HCT116 (cell line): ENCODE data around the gene ATP13A5. TPM values are rescaled to one million over a fixed set of nuclear protein-coding genes. Genes with fewer than 3 reads are reported as not detected.

Experiments used
- ATAC-seq: fragments of 200-7000 bp; cut with Tn5 transposase; 2 replicates; pipeline ENCODE4 v1.9.1; 2020; ENCODE audit warnings: mild to moderate bottlenecking, moderate library complexity
- BruUV-seq: library from RNA; stranded (reverse); fragments of 400-500 nt; replicated peaks from 2 replicates; lab custom pipeline; 2021; lab: Mats Ljungman, UMichigan
- CTCF ChIA-PET: fragments of 300-600 bp; sonication (Branson Sonifier 250); formaldehyde crosslinking; loops from one replicate; lab custom pipeline; 2021; ENCODE audit warnings: antibody characterized with exemption; lab: Charles Lee
- POLR2A ChIA-PET: fragments of 300-600, 350-600 bp; sonication (Branson Sonifier 250); formaldehyde crosslinking; loops from one replicate; lab custom pipeline; 2021; ENCODE audit warnings: antibody characterized with exemption; lab: Charles Lee
- RAD21 ChIA-PET, 2 experiments: fragments of 300-600 bp; sonication (Branson Sonifier 250); formaldehyde crosslinking; loops; one replicate each; lab custom pipeline; 2023; ENCODE audit warnings: low total read pairs in 2 of 2; ENCODE audit not compliant: uncharacterized antibody in 2 of 2, unreplicated experiment in 2 of 2, low non-redundant PET in 1 of 2; lab: Charles Lee
- DNase-seq: peaks from one replicate; pipeline ENCODE4 v3.0.0-alpha.2; 2010; ENCODE audit warnings: low read depth, low spot score
- H2AFZ ChIP-seq: fragments of 200-600 bp; shearing (Covaris generic), sonication (generic); 2 replicates; pipeline ENCODE4 v1.6.1; 2017; ENCODE audit warnings: low read depth, mixed run types, mixed read lengths, antibody characterized with exemption, low read length; ENCODE audit not compliant: poor library complexity, severe bottlenecking
- H3K27ac ChIP-seq: 2 replicates; pipeline ENCODE4 v1.5.1; 2012; ENCODE audit warnings: low read depth, low read length
- H3K27me3 ChIP-seq: fragments of 200-600 bp; sonication (generic); 2 replicates; pipeline ENCODE4 v1.6.1; 2016; ENCODE audit warnings: mixed run types, low read length, mixed read lengths; ENCODE audit not compliant: insufficient read depth
- H3K36me3 ChIP-seq, 2 experiments: fragments of 200-500 bp in 1 of 2; fragments of 200-600 bp in 1 of 2; sonication (Bioruptor generic) in 1 of 2; sonication (generic) in 1 of 2; 2 replicates each; pipeline versions ENCODE4 v1.5.1 to v1.6.1; 2014 to 2016; ENCODE audit warnings: low read length in 2 of 2, inconsistent platforms in 1 of 2, mixed read lengths in 1 of 2, mixed run types in 1 of 2; ENCODE audit not compliant: insufficient read depth in 2 of 2, control insufficient read depth in 1 of 2
- H3K4me1 ChIP-seq, 2 experiments: fragments of 200-600 bp in 1 of 2; sonication (generic) in 1 of 2; 2 replicates each; pipeline versions ENCODE4 v1.5.1 to v1.6.1; 2012 to 2017; ENCODE audit warnings: low read length in 2 of 2, inconsistent platforms in 1 of 2, mild to moderate bottlenecking in 1 of 2, mixed read lengths in 1 of 2, mixed run types in 1 of 2, moderate library complexity in 1 of 2; ENCODE audit not compliant: insufficient read depth in 2 of 2, control insufficient read depth in 1 of 2
- H3K4me2 ChIP-seq: fragments of 200-600 bp; sonication (generic); 2 replicates; pipeline ENCODE4 v1.6.1; 2017; ENCODE audit warnings: mixed run types, low read length, mixed read lengths
- H3K4me3 ChIP-seq, 2 experiments: fragments of 200-600 bp in 1 of 2; sonication (generic) in 1 of 2; replicated peaks in 1 of 2; 2 replicates each; pipeline ENCODE4 v1.5.1; 2011 to 2016; ENCODE audit warnings: low read length in 2 of 2, control low read depth in 1 of 2, low read depth in 1 of 2, mild to moderate bottlenecking in 1 of 2, mixed read lengths in 1 of 2, mixed run types in 1 of 2
- H3K79me2 ChIP-seq: fragments of 200-600 bp; sonication (generic); 2 replicates; pipeline ENCODE4 v1.6.1; 2017; ENCODE audit warnings: mild to moderate bottlenecking, mixed run types, low read length, moderate library complexity, mixed read lengths; ENCODE audit not compliant: insufficient read depth
- H3K9ac ChIP-seq: fragments of 200-600 bp; sonication (generic); 2 replicates; pipeline ENCODE4 v1.6.1; 2016; ENCODE audit warnings: low read length, mixed read lengths
- H3K9me2 ChIP-seq: fragments of 200-600 bp; sonication (generic), shearing (Covaris generic); 2 replicates; pipeline ENCODE4 v1.6.1; 2017; ENCODE audit warnings: mixed run types, mild to moderate bottlenecking, moderate library complexity; ENCODE audit not compliant: insufficient read depth
- H3K9me3 ChIP-seq, 2 experiments: fragments of 200-500 bp in 1 of 2; fragments of 200-600 bp in 1 of 2; sonication (Bioruptor generic) in 1 of 2; sonication (generic) in 1 of 2; 2 replicates each; pipeline ENCODE4 v1.6.1; 2014 to 2017; ENCODE audit warnings: low read length in 2 of 2, mixed read lengths in 2 of 2, inconsistent platforms in 1 of 2, low read depth in 1 of 2, mild to moderate bottlenecking in 1 of 2, mixed run types in 1 of 2, moderate library complexity in 1 of 2; ENCODE audit not compliant: control insufficient read depth in 1 of 2, insufficient read depth in 1 of 2
- H4K20me1 ChIP-seq: fragments of 200-600 bp; sonication (generic), shearing (Covaris generic); 2 replicates; pipeline ENCODE4 v1.6.1; 2017; ENCODE audit warnings: mixed run types, mild to moderate bottlenecking, moderate library complexity; ENCODE audit not compliant: insufficient read depth
- EGR1 ChIP-seq: IDR thresholded peaks from 2 replicates; pipeline ENCODE4 v1.6.1; 2012; ENCODE audit warnings: low read depth
- ELF1 ChIP-seq: IDR thresholded peaks from 2 replicates; pipeline ENCODE4 v1.6.1; 2012; ENCODE audit warnings: low read depth, borderline replicate concordance
- EZH2 ChIP-seq: fragments of 200-600 bp; sonication (generic); IDR thresholded peaks from 2 replicates; pipeline ENCODE4 v1.6.1; 2017; ENCODE audit warnings: antibody characterized with exemption, mixed run types
- EZH2phosphoT487 ChIP-seq: fragments of 200-600 bp; IDR thresholded peaks from 2 replicates; pipeline ENCODE4 v1.6.1; 2018; ENCODE audit warnings: antibody characterized with exemption, borderline replicate concordance
- FOSL1 ChIP-seq: IDR thresholded peaks from 2 replicates; pipeline ENCODE4 v1.6.1; 2012; ENCODE audit warnings: low read depth
- JUND ChIP-seq: IDR thresholded peaks from 2 replicates; pipeline ENCODE4 v1.6.1; 2012
- POLR2AphosphoS5 ChIP-seq: IDR thresholded peaks from 2 replicates; pipeline ENCODE4 v1.6.1; 2011; ENCODE audit warnings: mild to moderate bottlenecking, low read depth, low read length, moderate library complexity
- RAD21 ChIP-seq: IDR thresholded peaks from 2 replicates; pipeline ENCODE4 v1.6.1; 2012; ENCODE audit warnings: low read depth, mild to moderate bottlenecking
- SIN3A ChIP-seq: IDR thresholded peaks from 2 replicates; pipeline ENCODE4 v1.6.1; 2012; ENCODE audit warnings: low read depth
- SP1 ChIP-seq: IDR thresholded peaks from 2 replicates; pipeline ENCODE4 v1.6.1; 2012; ENCODE audit warnings: low read depth
- YY1 ChIP-seq: IDR thresholded peaks from 2 replicates; pipeline ENCODE4 v1.6.1; 2011; ENCODE audit warnings: low read length, low read depth, moderate library complexity, mild to moderate bottlenecking; ENCODE audit not compliant: insufficient replicate concordance; ENCODE audit errors: extremely low read depth
- ZNF274 ChIP-seq: fragments of 200-500 bp; sonication (Bioruptor generic); IDR thresholded peaks from 2 replicates; pipeline ENCODE4 v1.6.1; 2014; ENCODE audit warnings: mild to moderate bottlenecking, low read depth, low read length, inconsistent platforms
- intact Hi-C: fragments of 100-400 bp; cut with micrococcal nuclease; formaldehyde crosslinking; loops from 2 replicates; pipeline ENCODE4 v1.10.0; 2022
- total RNA-seq: library from RNA; stranded (reverse); gene quantifications from one replicate; pipeline ENCODE4 v1.2.1, GENCODE V29; 2021; ENCODE audit not compliant: unreplicated experiment
- TF ChIP-seq, protein P1 (sequence below): IDR thresholded peaks from 2 replicates; pipeline ENCODE4 v1.6.1; 2011; ENCODE audit warnings: mild to moderate bottlenecking, low read length, moderate library complexity; ENCODE audit not compliant: insufficient replicate concordance; ENCODE audit errors: extremely low read depth
- TF ChIP-seq, protein P2 (sequence below), 3 experiments: fragments of 200-600 bp in 1 of 3; sonication (generic) in 1 of 3; IDR thresholded peaks in 2 of 3; conservative IDR thresholded peaks in 1 of 3; 2 replicates each; pipeline ENCODE4 v1.5.1; 2012 to 2017; ENCODE audit warnings: low read depth in 2 of 3, low read length in 2 of 3, antibody characterized with exemption in 1 of 3, borderline replicate concordance in 1 of 3, control low read depth in 1 of 3, mild to moderate bottlenecking in 1 of 3, mixed read lengths in 1 of 3, mixed run types in 1 of 3, moderate library complexity in 1 of 3; ENCODE audit not compliant: insufficient read depth in 1 of 3
- TF ChIP-seq, protein P3 (sequence below): IDR thresholded peaks from 2 replicates; pipeline ENCODE4 v1.6.1; 2012
- TF ChIP-seq, protein P4 (sequence below): IDR thresholded peaks from 2 replicates; pipeline ENCODE4 v1.6.1; 2012

The ATP13A5 gene
- total RNA-seq, 1 experiment from 2014 or later = not detected

DNA sequence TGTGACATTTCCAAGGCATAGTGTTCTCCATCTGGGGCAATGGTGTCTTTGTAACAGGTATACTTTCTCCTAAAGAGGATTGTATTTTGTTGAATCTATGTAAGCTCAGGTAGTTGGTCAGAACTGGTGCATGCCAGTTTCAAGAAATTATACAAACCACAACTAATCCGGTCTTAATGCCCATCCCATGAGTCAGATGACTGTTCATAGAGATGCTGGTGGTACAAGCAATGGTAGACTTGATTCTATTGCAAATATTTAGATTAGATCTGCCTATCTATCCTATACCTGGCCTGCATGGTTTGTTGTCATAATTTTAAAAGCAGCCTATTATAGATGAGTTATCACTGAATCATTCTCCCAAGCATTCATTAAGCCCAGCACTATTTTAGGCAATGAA lies 43.5 kb downstream of the ATP13A5 start (continued):
- TF ChIP-seq, protein P1, sequence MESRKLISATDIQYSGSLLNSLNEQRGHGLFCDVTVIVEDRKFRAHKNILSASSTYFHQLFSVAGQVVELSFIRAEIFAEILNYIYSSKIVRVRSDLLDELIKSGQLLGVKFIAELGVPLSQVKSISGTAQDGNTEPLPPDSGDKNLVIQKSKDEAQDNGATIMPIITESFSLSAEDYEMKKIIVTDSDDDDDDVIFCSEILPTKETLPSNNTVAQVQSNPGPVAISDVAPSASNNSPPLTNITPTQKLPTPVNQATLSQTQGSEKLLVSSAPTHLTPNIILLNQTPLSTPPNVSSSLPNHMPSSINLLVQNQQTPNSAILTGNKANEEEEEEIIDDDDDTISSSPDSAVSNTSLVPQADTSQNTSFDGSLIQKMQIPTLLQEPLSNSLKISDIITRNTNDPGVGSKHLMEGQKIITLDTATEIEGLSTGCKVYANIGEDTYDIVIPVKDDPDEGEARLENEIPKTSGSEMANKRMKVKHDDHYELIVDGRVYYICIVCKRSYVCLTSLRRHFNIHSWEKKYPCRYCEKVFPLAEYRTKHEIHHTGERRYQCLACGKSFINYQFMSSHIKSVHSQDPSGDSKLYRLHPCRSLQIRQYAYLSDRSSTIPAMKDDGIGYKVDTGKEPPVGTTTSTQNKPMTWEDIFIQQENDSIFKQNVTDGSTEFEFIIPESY = no peak
- TF ChIP-seq POLR2AphosphoS5 = no peak
- TF ChIP-seq EGR1 = no peak
- TF ChIP-seq JUND = no peak
- TF ChIP-seq, protein P2, sequence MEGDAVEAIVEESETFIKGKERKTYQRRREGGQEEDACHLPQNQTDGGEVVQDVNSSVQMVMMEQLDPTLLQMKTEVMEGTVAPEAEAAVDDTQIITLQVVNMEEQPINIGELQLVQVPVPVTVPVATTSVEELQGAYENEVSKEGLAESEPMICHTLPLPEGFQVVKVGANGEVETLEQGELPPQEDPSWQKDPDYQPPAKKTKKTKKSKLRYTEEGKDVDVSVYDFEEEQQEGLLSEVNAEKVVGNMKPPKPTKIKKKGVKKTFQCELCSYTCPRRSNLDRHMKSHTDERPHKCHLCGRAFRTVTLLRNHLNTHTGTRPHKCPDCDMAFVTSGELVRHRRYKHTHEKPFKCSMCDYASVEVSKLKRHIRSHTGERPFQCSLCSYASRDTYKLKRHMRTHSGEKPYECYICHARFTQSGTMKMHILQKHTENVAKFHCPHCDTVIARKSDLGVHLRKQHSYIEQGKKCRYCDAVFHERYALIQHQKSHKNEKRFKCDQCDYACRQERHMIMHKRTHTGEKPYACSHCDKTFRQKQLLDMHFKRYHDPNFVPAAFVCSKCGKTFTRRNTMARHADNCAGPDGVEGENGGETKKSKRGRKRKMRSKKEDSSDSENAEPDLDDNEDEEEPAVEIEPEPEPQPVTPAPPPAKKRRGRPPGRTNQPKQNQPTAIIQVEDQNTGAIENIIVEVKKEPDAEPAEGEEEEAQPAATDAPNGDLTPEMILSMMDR (IDR thresholded peaks at IDR 0.05 in 2 of 3, conservative IDR thresholded peaks at IDR 0.05 in 1 of 3; ENCODE audit: borderline replicate concordance in 1 of 3, insufficient read depth in 1 of 3, low read depth in 2 of 3, low read length in 2 of 3) = no peak
- TF ChIP-seq, all 23 proteins: peak for 0

DNA sequence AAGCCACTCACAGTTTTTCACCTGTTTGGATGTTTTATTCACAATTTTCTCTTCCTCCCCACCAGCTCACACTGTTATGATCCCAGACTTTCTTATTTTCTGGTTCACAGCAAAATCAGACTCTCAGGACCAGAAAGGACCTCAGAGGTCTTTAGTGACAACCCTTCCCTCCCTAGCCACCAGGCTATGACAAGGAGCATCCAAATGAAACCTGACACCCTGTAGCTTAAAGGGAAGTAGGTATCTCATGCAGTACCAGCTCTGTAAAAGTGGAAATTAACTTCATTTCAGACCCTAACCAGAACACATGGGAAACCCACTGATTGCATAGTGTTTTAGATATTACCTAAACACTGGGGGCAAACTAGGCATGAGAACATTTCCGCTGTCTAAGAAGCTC lies 45.3 kb downstream of the ATP13A5 start:
- no peaks in the 10 kb centered on the region for H3K27me3 ChIP-seq
- H2AFZ ChIP-seq = no peak overlapping the region
- no peaks in the 10 kb centered on the region for H3K9me3 ChIP-seq
- RAD21 ChIA-PET = no interaction called here
- TF ChIP-seq EGR1 (no peak), SIN3A (no peak), RAD21 (no peak), FOSL1 (no peak), JUND (no peak), ELF1 (no peak), EZH2 (no peak), EZH2phosphoT487 (no peak), ZNF274 (no peak), YY1 (no peak), SP1 (no peak)
- TF ChIP-seq, protein P3, sequence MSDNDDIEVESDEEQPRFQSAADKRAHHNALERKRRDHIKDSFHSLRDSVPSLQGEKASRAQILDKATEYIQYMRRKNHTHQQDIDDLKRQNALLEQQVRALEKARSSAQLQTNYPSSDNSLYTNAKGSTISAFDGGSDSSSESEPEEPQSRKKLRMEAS = no peak
- TF ChIP-seq, protein P4, sequence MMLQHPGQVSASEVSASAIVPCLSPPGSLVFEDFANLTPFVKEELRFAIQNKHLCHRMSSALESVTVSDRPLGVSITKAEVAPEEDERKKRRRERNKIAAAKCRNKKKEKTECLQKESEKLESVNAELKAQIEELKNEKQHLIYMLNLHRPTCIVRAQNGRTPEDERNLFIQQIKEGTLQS = no peak
- TF ChIP-seq, protein P2 (IDR thresholded peaks at IDR 0.05 in 2 of 3, conservative IDR thresholded peaks at IDR 0.05 in 1 of 3; ENCODE audit: borderline replicate concordance in 1 of 3, insufficient read depth in 1 of 3, low read depth in 2 of 3, low read length in 2 of 3) = no peak
- TF ChIP-seq, all 23 proteins: peak for 0
- no TSS peak for BruUV-seq
- no peaks in the 10 kb centered on the region for H3K9me2 ChIP-seq
- H3K79me2 ChIP-seq = no peaks in the 10 kb centered on the region
- ATAC-seq = no peak
- POLR2A ChIA-PET = no interaction called here
- H3K4me3 ChIP-seq = no peak overlapping the region
- no peak overlapping the region for H3K4me2 ChIP-seq
- no peak overlapping the region for H3K9ac ChIP-seq
- intact Hi-C loops = no loop called here
- no peaks in the 10 kb centered on the region for H3K4me1 ChIP-seq
- H3K36me3 ChIP-seq = no peaks in the 10 kb centered on the region
- H3K27ac ChIP-seq = no peak overlapping the region
- no peak for DNase-seq
- H4K20me1 ChIP-seq = no peaks in the 10 kb centered on the region
- CTCF ChIA-PET = no interaction called here
